ENCODE measurements around the gene ARHGEF16.

Gene ARHGEF16

DNA sequence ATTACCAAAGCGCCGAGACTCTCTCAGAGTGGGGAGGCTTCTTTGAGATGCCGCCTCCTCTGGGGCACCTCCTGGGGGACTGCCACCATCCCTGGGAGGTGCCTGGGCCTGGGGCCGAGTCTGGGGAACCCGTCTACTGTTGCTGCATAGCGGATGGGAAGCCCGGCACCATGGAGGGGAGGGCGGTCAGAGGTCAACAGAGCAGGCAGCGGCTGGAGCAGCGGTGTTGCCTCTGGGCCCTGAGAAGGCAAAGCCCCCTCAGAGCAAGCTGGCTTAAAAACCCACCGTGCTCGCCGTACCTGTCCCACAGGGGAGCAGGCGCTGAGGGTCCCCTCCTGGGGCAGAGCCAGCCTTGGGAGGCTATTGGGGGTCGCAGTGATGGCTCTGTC, 62.0 kb downstream of the ARHGEF16 start (continued):
- TF ChIP-seq, protein P1, sequence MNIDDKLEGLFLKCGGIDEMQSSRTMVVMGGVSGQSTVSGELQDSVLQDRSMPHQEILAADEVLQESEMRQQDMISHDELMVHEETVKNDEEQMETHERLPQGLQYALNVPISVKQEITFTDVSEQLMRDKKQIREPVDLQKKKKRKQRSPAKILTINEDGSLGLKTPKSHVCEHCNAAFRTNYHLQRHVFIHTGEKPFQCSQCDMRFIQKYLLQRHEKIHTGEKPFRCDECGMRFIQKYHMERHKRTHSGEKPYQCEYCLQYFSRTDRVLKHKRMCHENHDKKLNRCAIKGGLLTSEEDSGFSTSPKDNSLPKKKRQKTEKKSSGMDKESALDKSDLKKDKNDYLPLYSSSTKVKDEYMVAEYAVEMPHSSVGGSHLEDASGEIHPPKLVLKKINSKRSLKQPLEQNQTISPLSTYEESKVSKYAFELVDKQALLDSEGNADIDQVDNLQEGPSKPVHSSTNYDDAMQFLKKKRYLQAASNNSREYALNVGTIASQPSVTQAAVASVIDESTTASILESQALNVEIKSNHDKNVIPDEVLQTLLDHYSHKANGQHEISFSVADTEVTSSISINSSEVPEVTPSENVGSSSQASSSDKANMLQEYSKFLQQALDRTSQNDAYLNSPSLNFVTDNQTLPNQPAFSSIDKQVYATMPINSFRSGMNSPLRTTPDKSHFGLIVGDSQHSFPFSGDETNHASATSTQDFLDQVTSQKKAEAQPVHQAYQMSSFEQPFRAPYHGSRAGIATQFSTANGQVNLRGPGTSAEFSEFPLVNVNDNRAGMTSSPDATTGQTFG (tag by site-specific recombination; IDR thresholded peaks at IDR 0.05; ENCODE audit: borderline replicate concordance) = no peak
- TF ChIP-seq SCRT2 (tag by site-specific recombination; IDR thresholded peaks at IDR 0.05) (no peak), HOXD13 (CRISPR knock-in tag; IDR thresholded peaks at IDR 0.05; ENCODE audit: borderline replicate concordance) (no peak), ZNF169 (tag by site-specific recombination; IDR thresholded peaks at IDR 0.05) (no peak), ZNF558 (tag by site-specific recombination; IDR thresholded peaks at IDR 0.05) (no peak), GLIS2 (tag by site-specific recombination; IDR thresholded peaks at IDR 0.05) (no peak), ZNF791 (tag by site-specific recombination; IDR thresholded peaks at IDR 0.05) (no peak), KLF7 (tag by site-specific recombination; IDR thresholded peaks at IDR 0.05; ENCODE audit: borderline replicate concordance) (no peak)
- TF ChIP-seq, protein P2, sequence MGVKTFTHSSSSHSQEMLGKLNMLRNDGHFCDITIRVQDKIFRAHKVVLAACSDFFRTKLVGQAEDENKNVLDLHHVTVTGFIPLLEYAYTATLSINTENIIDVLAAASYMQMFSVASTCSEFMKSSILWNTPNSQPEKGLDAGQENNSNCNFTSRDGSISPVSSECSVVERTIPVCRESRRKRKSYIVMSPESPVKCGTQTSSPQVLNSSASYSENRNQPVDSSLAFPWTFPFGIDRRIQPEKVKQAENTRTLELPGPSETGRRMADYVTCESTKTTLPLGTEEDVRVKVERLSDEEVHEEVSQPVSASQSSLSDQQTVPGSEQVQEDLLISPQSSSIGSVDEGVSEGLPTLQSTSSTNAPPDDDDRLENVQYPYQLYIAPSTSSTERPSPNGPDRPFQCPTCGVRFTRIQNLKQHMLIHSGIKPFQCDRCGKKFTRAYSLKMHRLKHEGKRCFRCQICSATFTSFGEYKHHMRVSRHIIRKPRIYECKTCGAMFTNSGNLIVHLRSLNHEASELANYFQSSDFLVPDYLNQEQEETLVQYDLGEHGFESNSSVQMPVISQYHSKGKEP (tag by site-specific recombination; IDR thresholded peaks at IDR 0.05) = no peak
- TF ChIP-seq, protein P3, sequence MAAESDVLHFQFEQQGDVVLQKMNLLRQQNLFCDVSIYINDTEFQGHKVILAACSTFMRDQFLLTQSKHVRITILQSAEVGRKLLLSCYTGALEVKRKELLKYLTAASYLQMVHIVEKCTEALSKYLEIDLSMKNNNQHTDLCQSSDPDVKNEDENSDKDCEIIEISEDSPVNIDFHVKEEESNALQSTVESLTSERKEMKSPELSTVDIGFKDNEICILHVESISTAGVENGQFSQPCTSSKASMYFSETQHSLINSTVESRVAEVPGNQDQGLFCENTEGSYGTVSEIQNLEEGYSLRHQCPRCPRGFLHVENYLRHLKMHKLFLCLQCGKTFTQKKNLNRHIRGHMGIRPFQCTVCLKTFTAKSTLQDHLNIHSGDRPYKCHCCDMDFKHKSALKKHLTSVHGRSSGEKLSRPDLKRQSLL (tag by site-specific recombination; IDR thresholded peaks at IDR 0.05) = no peak

DNA sequence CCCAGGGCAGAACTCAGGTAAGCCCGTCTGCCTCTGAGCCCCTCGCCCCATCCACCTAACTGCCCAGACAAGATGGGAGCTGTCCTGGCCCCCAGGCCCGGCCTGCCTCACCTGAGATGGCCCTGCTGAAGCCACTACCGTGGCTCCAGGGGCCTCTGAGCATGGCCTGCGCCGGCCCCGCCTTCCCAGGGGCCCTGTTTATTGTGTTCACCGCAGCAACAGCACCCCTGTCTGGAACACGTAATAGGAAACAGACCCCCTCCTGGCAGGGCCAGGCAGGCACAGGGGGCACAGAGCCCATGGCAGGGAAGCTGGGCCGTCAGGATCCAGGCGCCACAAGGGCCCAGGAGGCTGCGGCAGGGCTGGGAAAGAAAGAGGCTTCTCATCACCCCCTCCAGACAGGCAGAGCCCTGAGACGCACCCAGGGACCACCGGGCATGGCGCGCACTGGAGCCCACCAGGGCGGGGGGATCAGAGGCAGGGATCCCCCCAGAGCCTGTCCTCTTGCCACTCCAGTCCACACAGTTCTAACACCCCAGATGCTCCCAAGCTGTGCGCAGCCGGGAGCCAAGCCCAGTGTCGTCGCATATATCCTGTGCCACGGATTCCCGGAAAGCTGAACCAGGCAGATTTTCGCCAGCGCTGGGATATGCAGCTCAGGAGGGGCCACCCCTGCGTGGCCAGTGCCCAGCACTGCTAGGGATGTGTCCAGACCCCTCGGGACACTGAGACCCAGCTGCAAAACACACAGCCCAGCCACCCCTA, 62.6 kb downstream of the ARHGEF16 start:
- CTCF ChIA-PET = interaction anchor here (1.0 to 2.0 kb wide), 2 partner anchors 48 to 64 kb away, joined by 3 to 5 read pairs; no protein-coding TSS in a partner anchor
- POLR2A ChIA-PET = no interaction called here
- no peak overlapping the region for H3K27ac ChIP-seq (ENCODE audit: extremely low read depth, low read depth, low read length)
- no peaks in the 10 kb centered on the region for H3K4me1 ChIP-seq (ENCODE audit: control insufficient read depth, insufficient read depth, low read length)
- no peaks in the 10 kb centered on the region for H3K36me3 ChIP-seq (ENCODE audit: control insufficient read depth in 2 of 2, insufficient read depth in 1 of 2, low read length in 2 of 2)
- H3K9me3 ChIP-seq (ENCODE audit: control insufficient read depth, insufficient read depth, low read depth, low read length) = no peaks in the 10 kb centered on the region
- H3K4me3 ChIP-seq (ENCODE audit: low read depth, low read length) = no peak overlapping the region
- TF ChIP-seq ZIC2 (tag by site-specific recombination; IDR thresholded peaks at IDR 0.05) (0 out of 2 replicates have a peak, but pooled peaks have one; percentile 21), BCL11A (tag by site-specific recombination; IDR thresholded peaks at IDR 0.05; ENCODE audit: low read depth) (no peak)

DNA sequence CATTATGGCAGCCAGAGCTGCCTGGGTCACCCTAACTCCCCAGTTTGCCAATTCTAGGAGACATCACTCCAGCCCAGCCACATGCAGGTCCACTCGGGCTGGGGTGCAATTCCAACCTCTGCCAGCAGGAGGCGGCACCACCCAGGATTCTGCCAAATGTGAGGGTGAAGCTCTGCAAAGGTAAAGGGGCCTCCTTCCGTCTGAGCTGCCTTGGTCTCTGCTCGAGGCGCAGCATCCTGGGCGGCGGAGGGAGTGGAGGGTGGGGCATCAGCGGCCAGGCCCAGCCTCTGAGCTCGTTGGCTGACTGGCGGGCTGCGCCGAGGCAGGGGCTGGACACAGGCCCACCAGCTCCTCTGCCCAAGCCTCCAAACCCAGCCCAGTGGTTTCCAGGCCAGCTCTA, 63.8 kb downstream of the ARHGEF16 start:
- POLR2A ChIA-PET = no interaction called here
- Histone ChIP-seq H3K4me3 (ENCODE audit: low read depth, low read length) (no peak overlapping the region), H3K9me3 (ENCODE audit: control insufficient read depth, insufficient read depth, low read depth, low read length) (no peaks in the 10 kb centered on the region), H3K27ac (ENCODE audit: extremely low read depth, low read depth, low read length) (no peak overlapping the region), H3K4me1 (ENCODE audit: control insufficient read depth, insufficient read depth, low read length) (no peaks in the 10 kb centered on the region), H3K36me3 (ENCODE audit: control insufficient read depth in 2 of 2, insufficient read depth in 1 of 2, low read length in 2 of 2) (no peaks in the 10 kb centered on the region)
- CTCF ChIA-PET = interaction anchor here (0.6 to 1.7 kb wide), 9 partner anchors 10 to 319 kb away, joined by 3 to 8 read pairs (median 4); no protein-coding TSS in a partner anchor
- TF ChIP-seq ZNF530 (tag by site-specific recombination; IDR thresholded peaks at IDR 0.05; ENCODE audit: low read depth) = no peak
- TF ChIP-seq, protein P4, sequence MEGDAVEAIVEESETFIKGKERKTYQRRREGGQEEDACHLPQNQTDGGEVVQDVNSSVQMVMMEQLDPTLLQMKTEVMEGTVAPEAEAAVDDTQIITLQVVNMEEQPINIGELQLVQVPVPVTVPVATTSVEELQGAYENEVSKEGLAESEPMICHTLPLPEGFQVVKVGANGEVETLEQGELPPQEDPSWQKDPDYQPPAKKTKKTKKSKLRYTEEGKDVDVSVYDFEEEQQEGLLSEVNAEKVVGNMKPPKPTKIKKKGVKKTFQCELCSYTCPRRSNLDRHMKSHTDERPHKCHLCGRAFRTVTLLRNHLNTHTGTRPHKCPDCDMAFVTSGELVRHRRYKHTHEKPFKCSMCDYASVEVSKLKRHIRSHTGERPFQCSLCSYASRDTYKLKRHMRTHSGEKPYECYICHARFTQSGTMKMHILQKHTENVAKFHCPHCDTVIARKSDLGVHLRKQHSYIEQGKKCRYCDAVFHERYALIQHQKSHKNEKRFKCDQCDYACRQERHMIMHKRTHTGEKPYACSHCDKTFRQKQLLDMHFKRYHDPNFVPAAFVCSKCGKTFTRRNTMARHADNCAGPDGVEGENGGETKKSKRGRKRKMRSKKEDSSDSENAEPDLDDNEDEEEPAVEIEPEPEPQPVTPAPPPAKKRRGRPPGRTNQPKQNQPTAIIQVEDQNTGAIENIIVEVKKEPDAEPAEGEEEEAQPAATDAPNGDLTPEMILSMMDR (tag by site-specific recombination; IDR thresholded peaks at IDR 0.05) = peak; percentile 74
